Epithelial cell of prostate (primary cell): ENCODE data around the gene SNTG2.

Experiments
- DNase-seq: peaks from one replicate; pipeline ENCODE4 v3.0.0-alpha.2; 2011; ENCODE audit warnings: low read depth, low spot score
- H3K27ac ChIP-seq: fragments of 450-650 bp; 2 replicates; pipeline ENCODE4 v1.5.1; 2017; ENCODE audit warnings: mild to moderate bottlenecking

Gene SNTG2

GRCh38 chr2:949384-950079 is 1.1 kb upstream of the SNTG2 start:
- no peak overlapping the region for H3K27ac ChIP-seq
- DNase-seq: no peak

DNA sequence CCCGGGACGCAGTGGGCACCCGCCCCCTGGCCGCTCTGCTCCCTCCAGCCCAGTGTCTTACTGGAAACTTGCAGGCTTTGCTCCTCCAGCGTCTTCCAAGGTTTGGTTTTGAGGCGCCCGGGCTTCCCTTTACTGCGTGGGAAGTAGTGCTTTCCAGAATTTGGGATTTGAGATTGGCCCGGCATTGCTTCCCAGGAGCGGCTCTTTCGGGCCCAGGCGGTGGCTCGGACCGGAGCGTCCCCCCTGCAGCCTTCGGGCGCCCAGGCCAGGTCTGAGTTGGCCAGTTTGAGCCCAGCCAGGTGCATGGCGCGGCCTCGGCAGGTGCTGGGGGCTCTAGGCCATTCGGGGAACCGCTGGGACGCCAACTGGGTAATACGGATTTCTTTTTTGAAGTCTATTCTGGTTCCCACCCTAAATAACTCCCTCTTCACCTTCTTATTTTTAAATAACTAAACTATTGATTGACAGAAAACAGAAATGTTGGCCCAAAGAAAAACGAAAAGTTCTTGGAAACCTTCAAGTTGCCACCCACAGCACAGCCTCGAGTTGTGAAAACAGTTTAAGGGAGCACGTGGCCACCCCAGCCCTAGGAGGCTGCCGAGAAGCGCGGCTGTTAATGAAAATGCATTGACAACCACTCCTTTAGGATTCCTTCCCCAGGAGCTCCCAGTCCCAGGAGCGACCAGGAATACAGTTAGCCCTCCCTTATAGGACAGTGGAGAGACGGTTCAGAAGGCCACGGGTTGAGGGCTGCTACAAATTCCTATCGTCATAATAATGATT is 766 bp downstream of the SNTG2 start:
- no peak for DNase-seq
- no peak overlapping the region for H3K27ac ChIP-seq

- DNase-seq: no peak
- no peak overlapping the region for H3K27ac ChIP-seq
Measured at GRCh38 chr2:953408-953807, 2.8 kb downstream of the SNTG2 start.

- no peak overlapping the region for H3K27ac ChIP-seq
- DNase-seq: no peak
Measured at GRCh38 chr2:953975-954686, 3.5 kb downstream of the SNTG2 start.

- no peak for DNase-seq
- H3K27ac ChIP-seq: no peak overlapping the region
Measured at GRCh38 chr2:954687-955000, 4.0 kb downstream of the SNTG2 start.

- no peak for DNase-seq
- no peak overlapping the region for H3K27ac ChIP-seq
Measured at GRCh38 chr2:955829-956731, 5.4 kb downstream of the SNTG2 start.

DNA sequence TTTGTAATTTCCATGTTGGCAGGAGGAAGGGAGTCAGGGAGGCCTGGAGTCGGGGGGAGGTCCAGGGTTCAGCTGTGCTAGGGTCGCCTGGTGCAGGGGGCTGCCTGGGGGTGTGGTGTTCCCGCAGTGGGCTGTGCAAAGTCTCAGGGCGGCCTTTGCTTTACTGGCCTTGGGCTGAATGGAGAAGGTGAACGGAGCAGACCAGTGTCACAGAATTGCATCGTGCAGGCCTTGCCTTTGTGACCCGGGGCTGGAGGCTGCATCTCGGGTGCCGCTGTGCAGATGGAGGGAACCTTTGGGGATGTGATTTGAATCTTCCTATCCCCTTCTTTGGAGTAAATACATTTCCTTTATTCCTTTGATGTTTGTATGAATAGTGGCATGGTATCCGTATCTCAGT is 8.8 kb downstream of the SNTG2 start:
- DNase-seq: no peak
- H3K27ac ChIP-seq: no peak overlapping the region

DNA sequence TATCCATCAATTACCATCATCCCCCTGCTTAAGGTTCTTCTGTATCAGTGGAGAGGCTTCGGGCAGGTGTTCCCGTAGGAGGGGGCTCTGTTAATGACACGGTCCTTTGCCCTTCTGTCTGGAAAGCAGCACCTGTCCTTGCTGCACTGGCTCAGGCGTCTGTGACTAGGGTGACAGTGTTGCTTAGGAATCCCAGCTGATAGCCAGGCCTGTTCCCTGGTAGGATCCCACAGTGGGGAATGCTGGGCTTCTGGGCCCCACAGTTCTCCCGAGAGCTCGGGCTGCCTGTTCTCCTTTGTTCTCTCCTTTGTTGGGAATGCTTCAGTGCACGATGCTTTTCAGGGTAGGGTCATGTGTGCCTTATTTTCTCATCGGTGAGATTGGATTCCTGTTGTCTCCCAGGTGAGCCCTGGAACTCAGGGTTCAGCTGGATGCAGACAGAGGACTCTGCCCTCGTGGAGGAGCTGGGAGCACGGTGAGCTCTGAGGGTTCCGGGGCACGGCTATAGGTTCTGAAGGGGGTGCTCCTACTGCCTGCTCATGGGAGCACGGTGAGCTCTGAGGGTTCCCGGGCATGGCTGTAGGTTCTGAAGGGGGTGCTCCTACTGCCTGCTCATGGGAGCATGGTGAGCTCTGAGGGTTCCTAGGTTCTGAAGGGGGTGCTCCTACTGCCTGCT is 9.6 kb downstream of the SNTG2 start:
- H3K27ac ChIP-seq: no peak overlapping the region
- no peak for DNase-seq

GRCh38 chr2:961786-962185 is 11.1 kb downstream of the SNTG2 start:
- DNase-seq: no peak
- no peak overlapping the region for H3K27ac ChIP-seq

DNA sequence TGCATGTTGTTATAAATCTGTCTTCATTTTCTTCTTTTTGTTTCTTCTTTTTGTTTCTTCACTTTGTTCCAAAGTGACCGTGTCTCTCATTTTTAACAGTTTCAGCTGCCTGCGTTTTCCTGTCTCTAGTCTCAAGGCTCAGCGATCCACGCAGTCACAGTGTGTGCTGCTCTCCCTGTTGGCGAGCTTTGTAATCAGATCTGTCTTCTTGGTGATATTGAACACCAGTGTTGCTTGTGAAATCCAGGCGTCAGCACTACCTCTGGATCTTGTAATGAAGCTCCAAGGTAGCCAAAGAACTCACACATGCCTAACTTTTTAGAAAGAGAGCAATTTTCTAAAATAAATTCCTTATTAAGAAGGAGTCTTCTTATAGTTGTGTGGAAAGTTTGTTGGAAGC is 13.2 kb downstream of the SNTG2 start:
- DNase-seq: no peak

GRCh38 chr2:964562-964961 is 13.9 kb downstream of the SNTG2 start:
- H3K27ac ChIP-seq: no peak overlapping the region
- no peak for DNase-seq

More for the DNA sequence above, 13.2 kb downstream of the SNTG2 start:
- no peak overlapping the region for H3K27ac ChIP-seq

- H3K27ac ChIP-seq: no peak overlapping the region
- no peak for DNase-seq
Measured at GRCh38 chr2:965640-966147, 15.0 kb downstream of the SNTG2 start.

DNA sequence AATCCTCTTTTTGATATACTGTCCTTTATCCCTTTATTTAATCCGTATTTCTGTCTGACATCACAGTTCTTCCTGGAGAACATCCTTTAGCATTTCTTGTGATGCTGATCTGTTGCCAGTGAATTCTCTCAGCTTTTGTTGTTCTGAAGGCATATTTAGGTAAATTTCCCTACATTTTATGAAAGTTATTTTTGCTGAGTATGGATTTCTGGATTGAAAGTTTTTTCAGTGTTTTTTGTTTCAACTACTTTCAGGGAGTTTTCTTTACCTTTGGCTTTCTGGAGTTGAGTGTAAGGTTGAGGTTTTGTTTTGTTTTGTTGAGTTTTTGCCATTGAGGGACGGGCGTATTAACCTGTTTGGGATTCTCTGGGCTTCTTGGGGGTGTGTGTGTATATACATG is 22.5 kb downstream of the SNTG2 start:
- DNase-seq: no peak
- H3K27ac ChIP-seq: no peak overlapping the region

DNA sequence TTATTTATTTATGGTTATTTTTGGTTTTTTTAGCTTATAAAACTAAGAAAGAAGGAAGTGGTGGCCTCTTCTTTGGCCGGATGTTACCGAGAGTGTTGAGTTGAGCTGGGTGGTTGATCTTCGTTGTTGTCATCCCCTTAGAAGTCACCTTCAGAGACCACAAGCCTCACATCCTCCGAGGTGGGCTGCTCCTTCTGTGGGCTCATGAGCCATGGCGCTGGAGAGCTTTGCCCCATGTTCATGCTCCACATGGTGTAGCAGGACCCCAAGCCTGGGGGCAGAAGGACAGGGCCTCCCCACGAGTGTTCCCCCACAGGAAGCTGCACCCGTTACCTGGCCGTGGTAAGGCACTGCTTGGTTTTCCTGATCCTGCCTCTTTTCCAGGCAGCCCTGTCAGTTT is 23.4 kb downstream of the SNTG2 start:
- no peak for DNase-seq
- H3K27ac ChIP-seq: no peak overlapping the region

GRCh38 chr2:974502-974901 is 23.9 kb downstream of the SNTG2 start:
- DNase-seq: no peak
- no peak overlapping the region for H3K27ac ChIP-seq

GRCh38 chr2:975095-975494 is 24.4 kb downstream of the SNTG2 start:
- no peak for DNase-seq
- H3K27ac ChIP-seq: no peak overlapping the region

DNA sequence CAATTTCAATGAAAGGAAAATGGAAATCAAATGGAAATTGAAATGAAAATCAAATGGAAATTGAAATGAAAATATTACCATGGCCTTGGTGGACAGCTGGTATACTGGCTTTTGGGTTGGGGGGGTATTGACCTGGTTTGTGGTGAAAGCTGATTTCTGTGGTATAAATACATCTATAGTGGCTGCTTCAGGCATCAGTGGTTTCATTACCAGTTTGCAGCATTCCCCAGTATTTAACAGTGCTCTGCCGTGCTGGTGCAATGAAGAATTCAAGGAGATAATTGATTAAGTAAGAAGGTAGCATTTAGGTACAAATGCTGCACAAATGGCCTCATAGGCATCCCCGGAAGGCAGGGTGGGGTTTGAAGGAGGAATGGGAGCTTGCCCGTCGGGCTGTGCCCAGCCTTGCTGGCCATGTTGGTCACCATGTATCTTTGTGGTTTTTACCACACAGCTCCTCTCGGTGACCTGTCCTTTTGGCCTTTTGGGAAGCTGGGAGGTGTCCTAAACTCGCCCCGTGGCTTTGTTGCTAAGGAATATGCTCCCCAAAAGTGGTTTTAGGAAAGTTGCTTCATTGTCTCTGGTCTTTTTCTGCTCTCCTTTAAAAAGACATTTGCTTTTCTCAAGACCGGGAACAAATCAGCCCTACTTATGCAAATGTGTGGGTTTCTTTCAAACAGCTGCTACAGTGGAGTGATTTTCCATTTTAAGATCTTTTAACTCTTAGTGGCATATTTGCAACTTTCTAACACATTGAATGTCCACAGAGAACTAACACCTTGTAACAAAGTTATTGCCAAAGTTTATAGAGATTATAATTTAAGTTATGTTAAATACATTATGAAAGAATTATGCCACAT is 28.6 kb downstream of the SNTG2 start:
- no peak for DNase-seq
- no peak overlapping the region for H3K27ac ChIP-seq

DNA sequence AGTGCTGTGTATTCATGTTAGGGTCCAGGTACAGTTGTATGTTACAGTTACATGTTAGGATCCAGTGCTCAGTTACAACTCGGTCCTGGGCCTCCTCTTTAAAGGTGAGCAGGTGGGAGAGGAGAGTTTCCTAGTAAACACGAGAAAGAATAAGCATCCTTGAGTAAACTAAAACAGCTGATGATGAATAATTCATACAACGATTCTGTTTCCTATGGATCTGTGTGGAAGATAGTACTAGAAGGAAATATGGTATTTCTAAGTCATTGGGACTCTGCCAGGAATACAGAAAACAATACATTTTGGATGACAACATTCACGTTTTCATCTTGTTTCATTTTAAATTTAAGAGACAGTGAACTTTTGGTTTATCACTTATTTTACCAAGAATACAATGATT is 29.5 kb downstream of the SNTG2 start:
- no peak overlapping the region for H3K27ac ChIP-seq
- no peak for DNase-seq

DNA sequence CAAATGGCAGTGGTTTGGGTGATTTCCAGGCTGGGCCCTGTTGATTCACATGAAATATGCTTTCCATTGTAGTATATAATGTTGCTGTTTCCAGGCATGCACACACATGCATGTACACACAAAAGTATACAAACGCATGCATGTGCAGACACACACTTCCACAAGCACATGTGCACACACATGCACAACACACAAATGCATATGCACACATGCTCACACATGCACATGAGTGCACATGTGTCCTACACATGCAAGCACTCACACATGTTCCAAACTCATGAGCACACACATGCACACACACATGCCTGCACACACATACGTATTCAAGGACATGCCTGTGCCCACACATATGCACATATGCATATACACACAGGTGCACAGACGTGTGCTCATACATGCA is 30.6 kb downstream of the SNTG2 start:
- H3K27ac ChIP-seq: no peak overlapping the region
- DNase-seq: no peak
